T-helper 2 cell treated with Interferon-gamma antibody and Interleukin-4, amounts not matched to agents 5 μg/mL and 100 μg/mL, for 36 hours (primary cell): ENCODE results near the gene CLDN12.

ENCODE experiments used
- DNase-seq: peaks from one replicate; pipeline ENCODE4 v3.0.0; 2021; ENCODE audit warnings: low spot score
- H3K27ac Mint-ChIP-seq: one replicate; pipeline ENCODE4 v1.8.0; 2021; ENCODE audit warnings: mild to moderate bottlenecking, mixed read lengths
- H3K27me3 Mint-ChIP-seq: one replicate; pipeline ENCODE4 v1.8.0; 2021; ENCODE audit warnings: low read depth, mixed read lengths
- H3K36me3 Mint-ChIP-seq: one replicate; pipeline ENCODE4 v1.8.0; 2021; ENCODE audit warnings: low read depth, mixed read lengths
- H3K4me1 Mint-ChIP-seq: one replicate; pipeline ENCODE4 v1.8.0; 2021; ENCODE audit warnings: low read depth, mixed read lengths
- H3K4me3 Mint-ChIP-seq: one replicate; pipeline ENCODE4 v1.8.0; 2022; ENCODE audit warnings: mild to moderate bottlenecking, moderate library complexity, mixed read lengths
- H3K9me3 Mint-ChIP-seq: one replicate; pipeline ENCODE4 v1.8.0; 2021; ENCODE audit warnings: mixed read lengths

CLDN12 gene

DNA sequence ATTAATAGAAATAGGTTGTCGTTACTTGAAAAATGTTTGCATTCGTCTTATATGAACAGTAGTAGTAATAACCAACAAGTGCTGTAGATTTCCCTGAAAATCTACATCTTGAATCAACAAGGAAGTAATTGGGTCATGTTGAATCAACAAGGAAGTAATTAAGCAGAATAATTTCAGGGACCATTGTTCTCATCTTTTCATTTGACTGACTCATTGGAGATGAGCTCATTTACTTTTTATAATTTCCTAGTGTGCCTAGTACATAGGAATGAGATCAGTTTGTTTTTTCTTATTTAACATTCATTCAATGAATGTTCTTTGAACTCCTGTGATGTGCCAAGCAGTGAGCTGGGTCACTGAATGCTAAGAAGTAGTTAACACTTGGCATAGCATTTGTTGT lies 8.2 kb downstream of the CLDN12 start:
- no peaks in the 10 kb centered on the region for H3K9me3 Mint-ChIP-seq
- no peaks in the 10 kb centered on the region for H3K36me3 Mint-ChIP-seq
- no peak overlapping the region for H3K27ac Mint-ChIP-seq
- no peaks in the 10 kb centered on the region for H3K27me3 Mint-ChIP-seq
- no peak for DNase-seq
- H3K4me3 Mint-ChIP-seq, result no peak overlapping the region
- no peaks in the 10 kb centered on the region for H3K4me1 Mint-ChIP-seq

DNA sequence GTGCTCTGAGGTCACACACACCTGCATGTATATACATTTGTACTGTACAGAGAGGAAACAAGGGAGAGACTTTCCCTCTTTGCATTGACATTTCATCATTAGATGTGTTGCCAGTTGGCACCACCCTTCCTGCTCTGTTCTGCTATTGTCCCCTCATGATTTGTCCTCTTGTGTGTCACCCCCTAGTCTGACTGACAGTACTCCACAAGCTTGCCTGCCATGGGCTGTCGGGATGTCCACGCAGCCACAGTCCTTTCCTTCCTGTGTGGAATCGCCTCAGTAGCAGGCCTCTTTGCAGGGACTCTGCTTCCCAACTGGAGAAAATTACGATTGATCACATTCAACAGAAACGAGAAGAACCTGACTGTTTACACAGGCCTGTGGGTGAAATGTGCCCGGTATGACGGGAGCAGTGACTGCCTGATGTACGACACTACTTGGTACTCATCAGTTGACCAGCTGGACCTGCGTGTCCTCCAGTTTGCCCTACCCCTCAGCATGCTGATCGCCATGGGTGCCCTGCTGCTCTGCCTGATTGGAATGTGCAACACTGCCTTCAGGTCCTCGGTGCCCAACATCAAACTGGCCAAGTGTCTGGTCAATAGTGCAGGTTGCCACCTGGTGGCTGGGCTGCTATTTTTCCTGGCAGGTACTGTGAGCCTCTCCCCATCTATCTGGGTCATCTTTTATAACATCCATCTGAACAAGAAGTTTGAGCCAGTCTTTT lies 9.4 kb downstream of the CLDN12 start:
- H3K27me3 Mint-ChIP-seq, result no peaks in the 10 kb centered on the region
- no peak for DNase-seq
- H3K36me3 Mint-ChIP-seq, result no peaks in the 10 kb centered on the region
- no peak overlapping the region for H3K27ac Mint-ChIP-seq
- no peak overlapping the region for H3K4me3 Mint-ChIP-seq
- H3K4me1 Mint-ChIP-seq, result no peaks in the 10 kb centered on the region
- H3K9me3 Mint-ChIP-seq, result no peaks in the 10 kb centered on the region

- H3K4me1 Mint-ChIP-seq, result no peaks in the 10 kb centered on the region
Measured at GRCh38 chr7:90413185-90413528, 9.9 kb downstream of the CLDN12 start.

DNA sequence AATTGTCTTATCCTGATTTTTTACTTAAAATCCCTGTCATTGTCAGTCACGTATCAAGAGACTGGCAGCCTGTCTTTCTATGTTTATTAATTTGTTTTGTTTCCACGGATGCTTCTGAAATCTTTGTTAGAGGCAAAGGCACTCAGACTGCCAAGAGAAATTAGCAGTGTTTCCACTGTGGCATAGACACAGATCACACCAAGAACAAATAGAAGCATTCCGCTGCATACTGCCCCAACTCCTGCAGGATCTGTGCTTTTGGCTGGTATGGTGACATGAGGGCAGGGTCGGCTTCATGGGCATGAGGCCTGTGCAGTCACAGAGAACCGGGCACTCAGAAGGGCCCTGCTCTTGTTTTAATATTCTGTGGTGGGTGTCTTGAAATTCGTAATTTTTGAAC lies 18.4 kb downstream of the CLDN12 start:
- Mint-ChIP-seq H3K27ac (no peak overlapping the region), H3K4me3 (no peak overlapping the region), H3K9me3 (no peaks in the 10 kb centered on the region), H3K27me3 (no peaks in the 10 kb centered on the region), H3K4me1 (peaks cover 16% of the 10 kb centered on the region), H3K36me3 (no peaks in the 10 kb centered on the region)
- DNase-seq, result no peak

More at GRCh38 chr7:90413185-90413528, 9.9 kb downstream of the CLDN12 start:
- no peaks in the 10 kb centered on the region for H3K9me3 Mint-ChIP-seq
- no peak overlapping the region for H3K4me3 Mint-ChIP-seq
- DNase-seq, result no peak
- H3K36me3 Mint-ChIP-seq, result no peaks in the 10 kb centered on the region
- H3K27ac Mint-ChIP-seq, result no peak overlapping the region
- no peaks in the 10 kb centered on the region for H3K27me3 Mint-ChIP-seq

GRCh38 chr7:90424720-90425119 lies 21.5 kb downstream of the CLDN12 start:
- Mint-ChIP-seq H3K9me3 (no peaks in the 10 kb centered on the region), H3K4me1 (peaks cover 19% of the 10 kb centered on the region), H3K36me3 (no peaks in the 10 kb centered on the region), H3K27ac (peak overlapping the region; percentile 50), H3K4me3 (peak overlapping the region; percentile 4), H3K27me3 (no peaks in the 10 kb centered on the region)
- DNase-seq, result peak; percentile 25

GRCh38 chr7:90425376-90425775 lies 22.1 kb downstream of the CLDN12 start:
- H3K4me3 Mint-ChIP-seq, result peak overlapping the region; percentile 4
- H3K36me3 Mint-ChIP-seq, result no peaks in the 10 kb centered on the region
- peak overlapping the region; percentile 50 for H3K27ac Mint-ChIP-seq
- no peaks in the 10 kb centered on the region for H3K27me3 Mint-ChIP-seq
- no peak for DNase-seq
- H3K4me1 Mint-ChIP-seq, result peaks cover 19% of the 10 kb centered on the region
- no peaks in the 10 kb centered on the region for H3K9me3 Mint-ChIP-seq

- peaks cover 5% of the 10 kb centered on the region for H3K4me1 Mint-ChIP-seq
- no peak overlapping the region for H3K27ac Mint-ChIP-seq
- H3K9me3 Mint-ChIP-seq, result peaks cover 5% of the 10 kb centered on the region
- no peaks in the 10 kb centered on the region for H3K36me3 Mint-ChIP-seq
- no peaks in the 10 kb centered on the region for H3K27me3 Mint-ChIP-seq
- H3K4me3 Mint-ChIP-seq, result no peak overlapping the region
- DNase-seq, result no peak
Measured at GRCh38 chr7:90430614-90431460, 27.6 kb downstream of the CLDN12 start.

DNA sequence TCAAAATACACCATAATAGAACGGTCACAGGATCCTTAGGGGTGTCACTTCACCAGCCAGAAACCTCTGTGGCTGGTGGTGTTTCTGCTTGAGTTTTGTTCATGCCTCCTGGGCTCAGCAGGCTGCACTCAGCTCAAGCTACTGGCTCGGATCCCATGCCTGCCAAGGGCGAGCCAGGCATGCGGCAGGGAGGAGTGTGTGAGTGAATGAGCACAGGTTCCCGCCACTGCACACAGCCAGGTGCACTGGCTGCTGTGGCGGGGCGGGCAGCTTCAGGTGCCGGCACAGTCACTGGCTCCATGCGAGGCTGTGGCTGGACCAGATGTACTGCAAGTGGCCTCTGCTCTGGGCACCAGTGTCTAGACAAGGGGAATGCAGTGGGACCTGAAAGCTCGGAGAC lies 29.5 kb downstream of the CLDN12 start:
- Mint-ChIP-seq H3K27me3 (no peaks in the 10 kb centered on the region), H3K4me1 (no peaks in the 10 kb centered on the region), H3K27ac (no peak overlapping the region), H3K4me3 (no peak overlapping the region), H3K9me3 (peaks cover 5% of the 10 kb centered on the region), H3K36me3 (no peaks in the 10 kb centered on the region)
- DNase-seq, result no peak

DNA sequence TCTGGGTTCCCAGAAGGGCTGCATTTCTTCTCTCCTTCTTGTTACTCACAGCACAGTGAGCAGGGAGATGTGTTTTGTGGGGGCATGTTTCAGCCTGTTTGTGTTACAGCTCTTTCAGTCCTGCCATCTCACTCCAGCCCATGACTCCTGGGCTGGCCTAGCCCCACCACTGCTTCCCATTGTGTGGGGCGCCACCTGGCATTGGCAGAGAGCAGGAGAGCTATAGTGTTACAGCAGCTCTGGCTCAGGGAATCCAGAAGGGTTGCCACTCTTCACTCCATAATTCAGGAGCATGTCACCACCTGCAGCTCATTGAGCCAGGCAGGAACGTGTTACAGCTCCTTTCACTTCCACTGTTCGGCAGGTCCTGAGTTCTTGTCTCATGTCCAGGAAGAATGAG lies 30.0 kb downstream of the CLDN12 start:
- H3K4me1 Mint-ChIP-seq, result no peaks in the 10 kb centered on the region
- no peak overlapping the region for H3K4me3 Mint-ChIP-seq
- no peak for DNase-seq
- H3K27me3 Mint-ChIP-seq, result no peaks in the 10 kb centered on the region
- H3K9me3 Mint-ChIP-seq, result peaks cover 5% of the 10 kb centered on the region
- no peaks in the 10 kb centered on the region for H3K36me3 Mint-ChIP-seq
- H3K27ac Mint-ChIP-seq, result no peak overlapping the region

DNA sequence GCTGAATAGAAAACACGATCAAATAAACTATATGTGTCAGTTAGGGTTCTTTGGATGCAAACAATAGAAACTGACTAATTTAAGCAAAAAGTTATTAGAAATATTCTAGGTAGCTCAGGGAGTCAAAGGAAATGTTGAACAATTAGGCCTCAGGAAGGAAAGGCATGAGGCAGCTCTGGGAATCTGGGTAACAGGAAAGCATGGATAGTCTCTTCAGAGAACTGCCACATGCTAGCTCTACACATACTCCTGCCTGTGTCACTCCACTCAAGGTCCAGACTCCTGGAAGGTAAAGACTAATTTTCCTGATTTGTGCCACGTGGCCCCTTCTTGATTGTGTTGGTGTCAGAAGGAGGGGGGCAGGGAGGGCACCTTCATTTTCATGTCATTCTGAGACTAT lies 42.4 kb downstream of the CLDN12 start:
- no peaks in the 10 kb centered on the region for H3K4me1 Mint-ChIP-seq
- H3K36me3 Mint-ChIP-seq, result no peaks in the 10 kb centered on the region
- no peak for DNase-seq
- H3K4me3 Mint-ChIP-seq, result no peak overlapping the region
- no peaks in the 10 kb centered on the region for H3K9me3 Mint-ChIP-seq
- H3K27ac Mint-ChIP-seq, result no peak overlapping the region
- no peaks in the 10 kb centered on the region for H3K27me3 Mint-ChIP-seq

DNA sequence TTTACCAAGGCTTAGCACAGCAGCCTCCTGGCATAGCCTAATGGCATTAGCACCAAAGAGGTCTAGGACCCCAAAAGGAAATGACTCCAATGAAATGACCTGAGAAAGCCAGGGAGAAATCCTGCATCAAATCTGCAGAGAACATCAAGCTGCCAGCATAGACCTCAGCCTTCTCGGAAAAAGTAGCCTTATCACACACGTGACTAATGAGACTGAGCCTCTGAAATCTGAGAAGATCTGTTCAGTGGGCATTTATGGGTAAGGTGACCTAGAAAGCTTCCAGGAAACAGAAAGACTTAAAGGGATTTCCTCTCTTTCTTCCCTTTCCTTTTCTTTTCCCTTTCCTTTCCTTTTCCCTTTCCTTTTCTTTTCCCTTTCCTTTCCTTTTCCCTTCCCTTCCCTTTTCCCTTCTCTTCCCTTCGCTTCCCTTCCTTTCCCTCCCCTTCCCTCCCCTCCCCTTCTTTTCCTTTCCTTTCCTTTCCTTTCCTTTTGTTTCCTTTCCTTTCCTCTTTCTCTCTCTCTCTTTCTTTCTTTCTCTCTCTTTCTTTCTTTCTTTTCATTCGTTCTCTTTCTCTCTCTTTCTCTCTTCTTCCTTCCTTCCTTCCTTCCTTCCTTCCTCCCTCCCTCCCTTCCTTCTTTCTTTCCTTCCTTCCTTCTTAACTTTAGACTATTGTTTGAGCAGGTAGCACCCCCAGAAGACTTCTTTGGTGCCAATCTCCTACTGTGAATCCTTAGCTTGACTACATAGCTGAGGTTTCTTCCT lies 43.1 kb downstream of the CLDN12 start:
- no peak for DNase-seq
- H3K36me3 Mint-ChIP-seq, result no peaks in the 10 kb centered on the region
- no peak overlapping the region for H3K4me3 Mint-ChIP-seq
- no peak overlapping the region for H3K27ac Mint-ChIP-seq
- H3K9me3 Mint-ChIP-seq, result no peaks in the 10 kb centered on the region
- H3K27me3 Mint-ChIP-seq, result peaks cover 3% of the 10 kb centered on the region
- H3K4me1 Mint-ChIP-seq, result no peaks in the 10 kb centered on the region

- no peak for DNase-seq
- no peaks in the 10 kb centered on the region for H3K9me3 Mint-ChIP-seq
- H3K27ac Mint-ChIP-seq, result no peak overlapping the region
- no peak overlapping the region for H3K4me3 Mint-ChIP-seq
- H3K27me3 Mint-ChIP-seq, result peaks cover 12% of the 10 kb centered on the region
- peaks cover 3% of the 10 kb centered on the region for H3K4me1 Mint-ChIP-seq
- no peaks in the 10 kb centered on the region for H3K36me3 Mint-ChIP-seq
Measured at GRCh38 chr7:90453259-90453891, 50.1 kb downstream of the CLDN12 start.

GRCh38 chr7:90453931-90454330 lies 50.7 kb downstream of the CLDN12 start:
- Mint-ChIP-seq H3K9me3 (no peaks in the 10 kb centered on the region), H3K4me3 (no peak overlapping the region), H3K27ac (no peak overlapping the region), H3K27me3 (peaks cover 12% of the 10 kb centered on the region), H3K4me1 (peaks cover 3% of the 10 kb centered on the region), H3K36me3 (no peaks in the 10 kb centered on the region)
- no peak for DNase-seq
